ENCODE results near the gene CPNE4. TPM values are rescaled to one million over a fixed set of nuclear protein-coding genes. Genes with fewer than 3 reads are reported as not detected.

The CPNE4 gene
- total and polyA plus RNA-seq, 4 donors = 3.2 to 22.8 (median 16.7) TPM

DNA sequence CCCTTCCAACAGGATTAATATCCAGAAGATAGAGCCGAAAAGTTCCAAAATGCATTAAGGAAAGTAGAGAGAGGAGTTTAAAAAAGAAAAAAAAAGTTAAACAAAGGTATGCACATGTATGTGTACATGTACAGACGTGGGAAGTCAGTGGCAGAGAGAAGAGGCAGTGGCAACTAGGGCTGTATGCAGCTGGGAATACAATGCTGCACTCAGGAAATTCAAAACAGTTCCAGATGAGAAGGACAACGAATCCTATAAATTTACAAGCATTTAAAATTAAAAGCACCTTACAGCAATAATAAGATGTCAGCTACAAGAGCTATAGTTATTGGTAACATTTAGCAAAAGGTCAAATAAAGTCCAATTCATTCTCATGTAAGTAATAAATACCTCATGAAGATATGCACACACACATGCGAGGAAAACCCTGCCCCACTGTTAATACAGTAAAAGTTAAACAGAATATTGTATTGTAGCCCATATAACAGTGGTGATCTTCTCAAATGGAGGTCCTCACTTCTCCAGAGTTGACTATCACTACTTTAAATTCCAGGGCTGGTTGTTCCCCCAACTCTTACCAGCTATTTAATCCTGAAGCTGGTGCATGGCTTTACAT, 550.2 kb downstream of the CPNE4 start:
- no peaks in the 10 kb centered on the region for H3K36me3 ChIP-seq (ENCODE audit: control insufficient read depth, insufficient read depth, low read length)
- H3K27ac ChIP-seq (ENCODE audit: low read depth, low read length) = no peak overlapping the region
- no peaks in the 10 kb centered on the region for H3K27me3 ChIP-seq (ENCODE audit: control insufficient read depth, insufficient read depth, low read length)
- no peak for DNase-seq (ENCODE audit: low read depth in 4 of 6, low spot score in 6 of 6)
- no peak overlapping the region for H3K4me3 ChIP-seq (ENCODE audit: low read depth, low read length)
- 92% methylated on average over 1 of the region's 4 CpGs for WGBS (ENCODE audit: insufficient coverage)
- no peaks in the 10 kb centered on the region for H3K9me3 ChIP-seq (ENCODE audit: control insufficient read depth, insufficient read depth, low read length)
- no peaks in the 10 kb centered on the region for H3K4me1 ChIP-seq (ENCODE audit: control insufficient read depth, insufficient read depth, low read length)

Small RNAs within 50 kb of the gene (small RNA-seq; reads per million reads assigned to genes)
- gene AC107027.2 (ENCODE audit: low replicate concordance) (not detected), gene MIR5704 (ENCODE audit: low replicate concordance) (not detected)

All from spinal cord (tissue), 10 donors.